GM18873 (cell line): Measurements from ENCODE around the gene PPARD.
"Not testable (repeated sequence)": the region's sequence is repeated elsewhere in the genome, so short reads cannot be mapped to it uniquely, and the experiment has no call there.

Experiments
- ATAC-seq: cut with Tn5 transposase; IDR thresholded peaks from one replicate; pipeline ENCODE4 v1.9.1; 2021; ENCODE audit warnings: mild to moderate bottlenecking, moderate library complexity, moderate number of reproducible peaks; ENCODE audit not compliant: unreplicated experiment, low FRiP score

Gene PPARD

DNA sequence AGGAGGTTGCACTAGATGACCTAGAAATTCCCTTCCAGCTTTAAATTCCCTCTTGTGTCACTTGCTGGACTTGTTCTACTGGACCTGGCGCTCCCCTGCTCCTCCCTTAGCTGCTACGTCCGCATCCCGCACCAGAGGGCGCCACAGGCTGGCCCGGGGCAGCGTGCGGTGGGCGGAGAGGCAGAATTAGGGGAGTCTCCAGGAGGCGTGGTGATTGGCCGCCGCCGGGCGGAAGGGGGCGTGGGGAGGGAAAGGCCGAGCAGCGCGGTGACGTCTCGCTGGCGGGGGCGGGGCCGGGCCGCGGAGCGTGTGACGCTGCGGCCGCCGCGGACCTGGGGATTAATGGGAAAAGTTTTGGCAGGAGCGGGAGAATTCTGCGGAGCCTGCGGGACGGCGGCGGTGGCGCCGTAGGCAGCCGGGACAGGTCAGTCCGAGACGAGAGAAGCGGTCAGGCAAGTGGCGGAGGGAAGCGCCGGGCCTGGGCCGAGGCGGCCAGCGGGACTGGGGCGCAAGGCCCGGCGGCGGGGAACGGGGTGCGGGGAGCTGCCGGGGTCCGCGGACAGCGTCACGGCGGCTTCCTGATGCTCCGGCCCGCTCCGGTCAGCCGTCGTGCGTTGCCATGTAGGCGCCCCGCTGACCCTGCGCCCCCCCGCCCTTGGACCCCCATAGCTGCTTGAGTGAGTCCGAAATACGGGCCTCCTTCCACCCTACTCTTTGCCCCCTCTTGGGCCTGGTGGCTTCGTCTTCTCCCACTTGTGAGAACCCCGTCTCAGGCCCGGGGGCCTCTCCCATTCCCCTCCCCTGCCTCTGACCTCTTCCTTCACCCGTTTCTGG is at the start of gene PPARD:
Gene PPARD, plus strand, starts transcription at position 301 of the 834 bp plus-strand sequence. CDS start 68,530 bp downstream, outside the sequence.
- ATAC-seq, result peak; percentile 89

DNA sequence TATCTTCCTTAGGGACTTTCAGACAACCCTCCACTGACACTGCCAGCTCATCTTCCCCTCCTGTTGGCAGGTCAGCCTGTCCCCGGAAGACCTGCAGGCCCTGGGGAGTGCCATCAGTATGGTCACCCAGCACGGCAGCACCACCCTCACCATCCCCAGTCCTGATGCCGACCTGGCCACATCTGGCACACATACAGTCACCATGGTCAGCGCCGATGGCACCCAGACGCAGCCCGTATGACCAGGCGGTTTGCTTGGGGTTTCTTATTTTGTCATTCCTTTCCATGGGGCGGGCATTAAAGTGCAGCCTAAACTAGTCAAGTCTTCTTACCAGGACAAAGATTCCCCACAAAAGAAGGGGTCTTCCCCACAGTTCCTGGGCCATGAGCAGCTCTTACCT is 48.7 kb upstream of the PPARD start:
- no peak for ATAC-seq

DNA sequence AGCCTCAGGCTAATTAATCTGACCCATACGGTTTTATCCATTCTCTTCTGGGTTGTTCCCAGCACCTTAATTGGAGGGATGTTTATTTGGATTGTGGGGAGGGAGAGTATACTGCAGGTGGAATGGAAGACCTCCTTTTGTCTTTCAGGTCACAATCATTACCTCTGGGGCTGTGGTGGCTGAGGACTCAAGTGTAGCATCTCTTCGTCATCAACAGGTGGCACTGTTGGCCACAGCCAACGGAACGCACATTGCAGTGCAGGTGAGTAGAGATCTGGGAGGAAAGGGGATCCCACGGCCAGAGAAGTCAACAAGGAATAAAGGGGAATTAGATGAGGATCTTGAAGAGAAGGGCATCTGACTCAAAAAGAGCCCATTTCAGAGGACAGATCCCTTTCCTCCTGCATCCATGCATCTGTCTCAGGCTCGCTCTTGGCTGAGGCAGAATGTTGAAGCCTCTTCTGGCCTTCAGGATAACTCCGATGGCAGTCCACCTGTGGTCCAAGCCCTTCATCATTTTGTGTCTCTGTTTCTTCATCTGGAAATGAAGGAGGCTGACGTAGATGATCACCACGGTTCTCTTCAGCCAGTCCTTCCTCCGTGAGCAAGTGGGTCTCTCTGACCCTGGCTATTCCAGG is 47.9 kb upstream of the PPARD start:
- ATAC-seq, result no peak

DNA sequence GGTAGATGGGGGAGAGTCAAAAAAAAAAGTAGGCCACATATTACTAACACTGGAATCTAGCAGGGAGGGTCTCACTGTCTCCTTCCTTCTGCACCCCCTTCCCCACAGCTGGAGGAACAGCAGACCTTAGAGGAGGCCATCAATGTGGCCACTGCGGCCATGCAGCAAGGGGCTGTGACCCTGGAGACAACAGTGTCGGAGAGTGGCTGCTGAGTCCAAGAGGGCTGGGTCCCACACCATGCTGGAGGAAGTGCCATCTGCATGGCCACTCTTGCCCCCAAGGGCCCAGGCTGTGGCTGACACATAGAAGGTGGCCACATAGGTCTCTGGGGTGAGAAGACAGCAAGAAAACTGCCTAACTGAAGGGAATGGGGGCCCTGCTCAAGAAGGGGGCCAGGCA is 47.3 kb upstream of the PPARD start:
- ATAC-seq, result no peak

DNA sequence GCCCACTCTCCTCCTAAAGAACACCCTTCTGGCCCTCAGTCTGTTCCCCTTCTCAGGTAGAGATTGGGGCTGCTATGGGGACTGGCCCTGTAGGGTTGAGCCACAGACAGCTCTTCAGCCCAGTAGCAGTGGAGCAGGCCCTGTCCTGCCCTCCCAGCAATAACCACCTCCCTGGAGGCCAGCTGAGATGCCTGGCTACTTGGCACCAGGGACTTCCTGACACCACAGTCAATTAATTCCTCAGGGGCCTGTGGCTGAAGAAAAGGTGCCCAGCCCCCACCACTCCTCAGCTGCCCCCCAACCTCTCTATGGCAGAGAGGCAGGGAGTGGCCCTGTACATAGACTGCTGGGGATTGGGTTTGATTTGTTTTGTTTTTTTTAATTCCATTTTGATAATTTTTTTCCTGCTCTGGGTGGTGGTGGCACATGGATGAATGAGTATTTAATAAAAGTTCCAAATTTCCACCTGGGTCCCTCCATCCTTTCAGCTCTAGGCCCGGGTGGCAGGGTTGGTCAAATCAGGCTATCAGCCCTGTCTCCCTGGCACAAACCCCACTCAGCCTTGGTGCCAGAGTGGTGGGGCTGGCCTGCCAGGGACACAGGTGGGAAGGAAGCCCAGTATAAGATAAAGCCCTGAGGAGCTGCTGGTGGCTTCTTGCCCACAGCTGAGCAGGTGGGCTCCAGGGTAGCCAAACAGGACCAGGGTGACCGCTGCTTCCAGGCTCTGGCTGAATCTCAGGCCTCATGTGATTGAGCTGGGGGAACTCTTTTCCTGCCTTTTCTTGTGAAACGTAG is 46.6 kb upstream of the PPARD start:
- no peak for ATAC-seq

DNA sequence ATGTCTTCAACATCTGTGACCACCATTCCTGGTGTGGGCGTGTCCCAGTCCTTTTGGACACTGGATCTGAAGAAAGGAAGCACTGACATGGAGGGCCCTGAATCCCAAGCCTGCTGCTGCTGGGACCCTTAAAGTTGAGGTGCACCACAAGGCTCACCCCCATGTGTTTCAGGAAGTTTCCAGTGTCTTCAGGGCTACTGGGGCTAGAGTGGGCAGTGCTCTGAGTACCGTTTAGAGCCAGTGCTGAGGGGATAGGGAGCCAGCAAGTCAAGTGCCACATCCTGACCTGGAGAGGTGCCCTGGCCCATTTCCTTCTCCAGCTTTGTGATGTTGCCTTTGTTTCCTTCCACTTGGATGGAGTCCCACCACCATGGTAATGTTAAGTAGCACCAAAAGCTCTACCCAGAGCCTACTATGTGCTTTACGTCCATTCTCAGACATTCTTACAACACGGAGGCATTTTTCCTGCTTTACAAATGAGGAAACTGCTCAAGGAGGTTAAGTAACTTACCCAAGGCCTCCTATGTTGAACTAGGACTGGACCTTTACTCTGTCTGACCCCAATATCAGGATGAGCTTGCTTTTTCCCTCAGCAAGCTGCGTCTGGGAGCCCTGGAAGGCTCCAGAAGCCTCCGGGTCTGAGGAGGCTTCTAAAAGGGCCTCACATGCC is 45.3 kb upstream of the PPARD start:
- no peak for ATAC-seq

DNA sequence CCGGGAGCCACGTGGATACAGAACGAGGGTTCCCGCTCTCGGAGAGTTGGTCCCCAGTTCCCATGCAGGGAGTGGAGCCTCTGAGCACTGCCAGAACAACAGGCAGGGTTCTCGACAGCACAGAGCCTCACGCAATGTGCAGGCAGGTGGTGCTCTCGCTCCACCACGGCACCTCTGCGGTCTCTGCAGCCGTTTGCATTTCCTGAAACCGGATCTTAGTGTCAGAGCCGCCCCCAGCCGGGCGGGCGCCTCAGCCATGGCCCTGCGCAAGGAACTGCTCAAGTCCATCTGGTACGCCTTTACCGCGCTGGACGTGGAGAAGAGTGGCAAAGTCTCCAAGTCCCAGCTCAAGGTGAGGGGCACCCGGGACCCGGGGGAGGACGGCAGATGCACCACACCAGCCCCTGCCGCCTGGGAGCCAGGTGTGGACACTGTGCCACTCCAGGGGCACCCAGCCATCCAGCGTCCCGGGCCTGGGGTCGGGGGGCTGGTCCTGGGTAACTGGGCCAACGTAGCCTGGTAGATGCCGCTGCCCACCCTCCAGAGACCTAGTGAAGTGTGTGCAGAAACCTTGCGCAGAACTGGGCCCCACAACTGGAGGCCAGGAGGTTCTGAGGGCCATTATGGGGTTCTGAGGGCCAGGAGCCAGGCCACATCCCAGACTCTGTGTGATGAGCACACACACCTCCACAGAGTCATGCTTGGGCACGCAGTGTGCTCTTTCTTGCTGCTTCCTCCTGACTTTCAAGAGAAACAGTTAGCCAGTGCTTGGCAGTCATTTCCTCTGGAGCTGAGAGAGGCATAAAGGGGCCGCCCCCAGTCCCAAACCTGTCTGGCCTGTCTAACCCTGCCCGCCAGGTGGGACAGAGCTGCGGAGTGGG is 44.5 kb upstream of the PPARD start, which contains the start of gene DEF6:
Gene DEF6, plus strand, starts transcription at position 218 of the 881 bp plus-strand sequence. Its CDS starts 39 bp downstream, at position 257.
- no peak for ATAC-seq

DNA sequence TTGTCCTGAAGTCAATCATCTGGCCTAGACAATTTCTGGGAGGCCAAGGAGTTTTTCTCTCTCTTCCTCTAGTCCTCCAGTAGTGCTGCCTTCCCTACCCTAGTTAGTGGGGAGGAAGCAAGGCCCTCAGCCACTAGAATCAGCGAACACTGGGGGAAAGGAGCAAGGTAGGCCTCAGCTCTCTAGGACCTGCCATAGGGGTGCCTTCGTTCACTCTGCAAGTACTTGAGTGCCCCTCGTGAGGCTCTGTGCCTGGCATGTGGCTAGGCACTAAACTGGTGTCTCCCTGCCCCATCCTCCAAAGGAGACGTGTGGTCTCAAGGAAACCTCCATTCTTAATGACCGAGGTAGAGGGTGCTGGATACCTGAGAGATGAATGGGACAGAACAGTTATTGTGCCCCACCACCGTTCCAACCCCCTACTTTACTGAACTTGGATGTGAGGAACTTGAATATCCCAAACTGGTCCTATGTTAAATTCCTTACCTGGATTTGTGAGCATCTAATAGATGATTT is 43.7 kb upstream of the PPARD start:
- no peak for ATAC-seq

DNA sequence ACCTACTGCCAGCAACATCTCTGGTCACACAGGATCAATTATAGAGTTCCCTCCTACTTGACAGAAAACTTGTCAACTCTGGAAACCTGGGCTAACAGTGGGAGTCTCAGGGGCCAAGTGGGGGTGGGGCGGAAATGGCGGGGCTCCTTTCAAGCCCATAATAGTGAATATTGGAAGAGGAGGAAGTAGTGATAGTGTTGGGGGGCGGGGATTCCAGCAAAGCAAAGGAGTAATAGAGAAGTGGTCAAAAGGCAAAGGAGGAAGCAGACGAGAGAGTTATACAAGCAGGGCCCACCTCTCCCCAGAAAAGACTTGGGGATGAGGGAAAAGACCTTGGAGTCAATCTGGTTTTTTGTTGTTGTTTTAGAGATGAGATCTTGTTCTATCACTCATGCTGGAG is 42.7 kb upstream of the PPARD start:
- ATAC-seq, result no peak

DNA sequence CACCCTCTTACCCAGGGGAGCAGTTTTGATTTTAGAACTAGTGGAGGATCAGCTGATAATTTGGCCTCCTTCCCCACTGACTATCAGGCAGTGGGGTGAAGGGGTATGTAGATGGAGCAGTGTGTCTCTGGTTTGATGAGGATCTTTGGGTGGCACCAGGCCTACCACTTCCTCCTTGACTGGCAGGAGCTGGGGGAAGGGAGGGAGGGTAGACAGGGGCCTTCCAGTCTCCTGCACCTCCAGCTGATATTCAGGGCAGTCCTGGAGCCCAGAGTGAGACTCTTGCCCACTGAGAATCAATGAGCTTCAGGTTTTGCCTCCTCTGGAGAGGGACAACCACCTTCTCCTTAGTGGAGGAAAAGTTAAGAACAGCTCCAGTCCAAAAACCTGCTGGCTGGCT is 41.5 kb upstream of the PPARD start:
- no peak for ATAC-seq

DNA sequence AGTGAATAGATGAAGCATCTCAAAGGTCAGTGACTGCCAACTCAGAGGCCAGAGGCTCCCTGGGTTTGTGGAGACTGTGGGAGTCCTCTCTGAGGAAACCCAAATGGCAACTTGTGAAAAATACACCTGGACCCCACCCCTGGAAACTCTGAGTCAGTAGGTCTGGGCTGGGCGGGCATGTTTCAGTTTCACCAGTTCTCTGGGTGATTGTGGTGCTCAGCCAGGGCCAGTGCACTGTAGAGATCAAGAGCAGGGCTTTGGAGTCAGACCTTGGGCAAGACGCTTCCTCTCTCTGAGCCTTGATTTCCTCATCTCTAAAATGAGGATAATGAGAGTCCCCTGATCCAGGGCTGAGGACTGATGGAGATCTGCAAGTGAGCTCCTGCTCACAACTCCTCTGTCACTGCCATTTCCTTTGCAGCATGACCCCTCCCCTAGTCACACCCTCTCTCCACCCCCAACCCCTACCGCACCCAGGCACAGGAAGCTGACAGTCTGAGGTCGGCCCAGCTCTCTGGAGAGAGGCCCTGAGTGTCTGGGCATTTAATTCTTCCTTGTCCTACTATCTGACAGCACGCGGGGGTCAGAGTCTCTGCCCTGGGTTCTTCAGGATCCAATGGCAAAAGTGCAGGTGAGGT is 39.6 kb upstream of the PPARD start:
- ATAC-seq, result peak; percentile 57

DNA sequence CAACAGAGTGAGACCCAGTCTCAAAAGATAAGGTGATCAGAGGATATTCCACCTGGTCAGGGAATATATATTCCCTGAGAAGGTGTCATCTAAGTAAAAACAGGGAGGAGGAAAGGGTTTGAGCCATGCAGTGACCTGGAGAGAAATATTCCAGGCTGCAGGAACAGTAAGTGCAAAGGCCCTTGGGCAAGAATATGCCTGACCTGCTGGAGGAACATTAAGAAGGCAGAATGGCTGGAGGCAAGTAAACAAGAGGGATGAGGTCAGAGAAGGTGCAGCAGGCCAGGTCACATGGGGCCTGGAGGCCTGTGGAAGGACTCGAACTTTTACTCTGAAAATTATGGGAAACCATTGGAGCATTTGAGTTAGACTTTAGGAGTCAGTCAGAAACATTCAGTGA is 38.1 kb upstream of the PPARD start:
- ATAC-seq, result no peak

DNA sequence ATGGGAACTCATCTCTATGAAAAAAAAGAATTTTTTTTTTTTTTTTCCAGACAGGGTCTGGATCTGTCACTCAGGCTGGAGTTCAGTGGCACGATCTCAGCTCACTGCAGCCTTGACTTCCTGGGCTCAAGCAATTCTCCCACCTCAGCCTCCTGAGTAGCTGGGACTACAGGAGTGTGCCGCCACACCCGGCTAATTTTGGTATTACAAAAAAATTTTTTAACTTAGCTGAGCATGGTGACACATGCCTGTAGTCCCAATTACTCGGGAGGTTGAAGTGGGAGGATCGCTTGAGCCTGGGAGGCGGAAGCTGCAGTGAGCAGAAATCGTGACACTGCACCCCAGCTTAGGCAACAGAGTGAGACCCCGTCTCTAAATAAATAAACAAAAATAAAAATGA is 37.2 kb upstream of the PPARD start:
- no peak for ATAC-seq

DNA sequence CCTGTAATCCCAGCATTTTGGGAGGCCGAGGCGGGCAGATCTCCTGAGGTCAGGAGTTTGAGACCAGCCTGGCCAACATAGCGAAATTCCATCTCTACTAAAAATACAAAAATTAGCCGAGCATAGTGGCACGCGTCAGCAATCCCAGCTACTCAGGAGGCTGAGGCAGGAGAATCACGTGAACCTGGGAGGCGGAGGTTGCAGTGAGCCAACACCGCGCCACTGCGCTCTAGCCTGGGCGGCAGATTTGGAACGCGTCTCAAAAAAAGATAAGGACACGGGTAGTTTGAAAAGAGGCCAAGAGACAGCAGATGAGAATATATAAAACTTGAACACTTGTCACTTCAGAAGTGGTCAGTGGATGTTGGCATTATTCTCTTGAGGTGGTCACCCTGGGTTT is 35.2 kb upstream of the PPARD start:
- ATAC-seq, result not testable (repeated sequence)

DNA sequence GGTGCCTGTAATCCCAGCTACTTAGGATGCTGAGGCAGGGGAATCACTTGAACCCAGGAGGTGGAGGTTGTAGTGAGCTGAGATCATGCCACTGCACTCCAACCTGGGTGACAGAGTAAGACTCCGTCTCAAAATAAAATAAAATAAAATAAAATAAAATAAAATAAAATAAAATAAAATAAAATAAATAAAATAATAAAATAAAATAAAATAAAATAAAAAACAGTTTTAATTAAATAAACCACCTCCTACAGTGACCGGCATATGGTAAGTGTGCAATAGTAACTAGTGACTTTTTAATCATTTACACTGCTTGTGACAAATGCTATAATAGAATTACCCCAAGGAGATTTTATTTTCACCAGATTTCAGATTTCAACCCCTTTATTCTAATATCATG is 33.8 kb upstream of the PPARD start:
- not testable (repeated sequence) for ATAC-seq

DNA sequence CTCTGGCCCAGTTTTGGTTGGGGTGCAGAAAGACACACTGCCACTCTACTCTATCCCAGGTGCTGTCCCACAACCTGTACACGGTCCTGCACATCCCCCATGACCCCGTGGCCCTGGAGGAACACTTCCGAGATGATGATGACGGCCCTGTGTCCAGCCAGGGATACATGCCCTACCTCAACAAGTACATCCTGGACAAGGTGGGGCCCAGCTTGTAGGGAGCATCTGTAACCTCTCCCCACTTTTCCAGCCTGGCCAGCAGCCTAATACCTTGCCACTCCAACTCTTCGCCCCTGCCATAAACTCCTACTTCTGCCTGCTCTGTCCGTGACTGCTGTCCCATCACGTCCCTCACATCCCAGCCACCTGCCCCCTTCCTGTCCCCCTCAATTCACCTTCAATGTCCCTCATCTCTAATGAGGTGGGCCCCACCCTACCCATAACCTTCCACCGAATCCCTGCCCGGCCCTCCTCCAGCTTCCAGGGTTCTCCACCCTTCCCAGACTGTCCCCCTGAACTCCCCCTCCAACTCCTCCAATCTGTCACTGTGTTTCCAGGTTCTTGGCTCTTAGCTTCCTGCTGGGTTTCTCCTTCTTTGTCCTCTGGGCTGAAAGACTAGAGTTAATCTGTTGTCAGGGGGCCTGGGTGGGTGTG is 32.6 kb upstream of the PPARD start:
- ATAC-seq, result no peak

DNA sequence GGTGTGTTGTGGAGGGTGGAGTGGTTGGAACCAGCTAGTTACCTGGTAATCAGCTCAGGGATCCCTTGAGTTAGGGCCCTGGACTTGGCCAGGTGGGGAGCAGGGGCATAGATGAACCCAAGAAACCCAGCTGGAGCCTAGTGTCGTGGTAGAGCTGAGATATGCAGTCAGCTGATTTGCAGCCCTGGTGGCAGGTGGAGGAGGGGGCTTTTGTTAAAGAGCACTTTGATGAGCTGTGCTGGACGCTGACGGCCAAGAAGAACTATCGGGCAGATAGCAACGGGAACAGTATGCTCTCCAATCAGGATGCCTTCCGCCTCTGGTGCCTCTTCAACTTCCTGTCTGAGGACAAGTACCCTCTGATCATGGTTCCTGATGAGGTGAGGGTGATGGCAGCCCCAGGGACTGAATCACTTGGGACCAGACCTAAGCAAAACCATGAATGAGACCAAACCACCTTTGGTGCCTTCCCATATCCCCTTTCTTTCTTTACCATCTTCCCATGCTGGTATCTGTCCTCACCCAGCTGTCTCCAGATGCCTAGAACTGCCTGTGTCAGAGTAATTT is 32.0 kb upstream of the PPARD start:
- no peak for ATAC-seq
